HS-5 (cell line): Measurements from ENCODE around the gene AAGAB.
"Not testable (repeated sequence)": the region's sequence is repeated elsewhere in the genome, so short reads cannot be mapped to it uniquely, and the experiment has no call there.

Experiments
- DNase-seq: peaks from one replicate; pipeline ENCODE4 v3.0.0-alpha.2; 2012; ENCODE audit warnings: low read depth

AAGAB gene

DNA sequence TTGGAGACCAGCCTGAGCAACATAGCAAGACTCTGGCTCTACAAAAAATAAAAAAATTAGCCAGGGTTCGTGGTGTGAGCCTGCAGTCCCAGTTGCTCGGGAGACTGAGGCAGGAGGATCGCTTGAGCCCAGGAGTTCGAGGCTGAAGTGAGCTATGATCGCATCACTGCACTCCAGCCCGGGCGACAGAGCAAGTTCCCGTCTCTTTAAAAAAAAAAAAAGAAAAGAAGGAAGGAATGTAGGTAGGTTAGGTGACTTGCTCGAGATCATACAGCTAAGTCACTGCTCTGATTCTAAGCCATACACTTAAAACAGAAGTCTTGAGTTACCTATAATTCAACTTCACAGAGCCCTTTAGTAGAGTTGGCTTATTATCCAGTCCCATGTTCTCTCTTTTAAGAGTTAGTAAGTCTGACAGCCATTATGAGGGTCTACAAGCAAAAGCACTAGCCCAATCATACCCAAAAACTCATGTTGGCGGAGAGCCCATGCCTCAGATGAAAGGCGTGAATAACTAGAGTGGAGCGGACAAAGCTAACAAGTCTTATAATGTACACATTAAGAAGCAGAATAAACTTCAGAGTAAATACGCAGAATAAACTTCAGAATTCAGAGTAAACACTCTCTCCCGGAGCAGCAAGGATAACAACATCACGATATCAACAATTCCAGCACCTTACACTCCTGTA lies 768 bp downstream of the AAGAB start:
- DNase-seq: peak; percentile 16

DNA sequence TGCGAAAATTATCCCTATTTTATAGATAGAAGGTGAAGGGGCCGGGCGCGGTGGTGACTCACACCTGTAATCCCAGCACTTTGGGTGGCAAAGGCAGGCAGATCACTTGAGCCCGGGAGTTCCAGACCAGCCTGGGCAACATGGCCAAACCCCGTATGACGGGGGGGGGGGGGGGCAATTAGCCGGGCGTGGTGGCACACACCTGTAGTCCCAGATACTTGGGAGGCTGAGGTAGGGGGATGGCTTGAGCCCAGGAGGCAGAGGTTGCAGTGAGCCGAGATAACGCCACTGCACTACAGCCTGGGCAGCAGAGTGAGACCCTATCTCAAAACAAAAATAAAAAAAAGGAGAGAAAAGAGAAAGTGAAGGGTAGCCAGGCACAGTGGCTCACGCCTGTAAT lies 1.4 kb downstream of the AAGAB start:
- DNase-seq: no peak

DNA sequence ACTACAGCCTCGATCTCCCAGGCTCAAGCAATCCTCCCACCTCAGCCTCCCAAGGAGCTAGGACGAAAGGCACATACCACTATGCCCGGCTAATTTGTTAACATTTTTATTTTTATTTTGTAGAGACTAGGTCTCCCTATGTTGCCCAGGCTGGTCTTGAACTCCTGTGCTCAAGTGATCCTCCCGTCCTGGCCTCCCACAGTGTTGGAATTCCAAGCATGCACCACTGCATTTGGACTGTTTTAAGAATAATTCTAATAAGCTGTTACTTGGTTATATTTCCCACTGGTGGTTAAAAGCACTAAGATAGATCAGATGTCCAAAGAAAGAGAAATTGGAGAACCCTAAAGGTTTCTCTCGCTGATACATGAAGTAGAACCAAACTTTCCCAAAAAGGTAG lies 3.1 kb downstream of the AAGAB start:
- no peak for DNase-seq

DNA sequence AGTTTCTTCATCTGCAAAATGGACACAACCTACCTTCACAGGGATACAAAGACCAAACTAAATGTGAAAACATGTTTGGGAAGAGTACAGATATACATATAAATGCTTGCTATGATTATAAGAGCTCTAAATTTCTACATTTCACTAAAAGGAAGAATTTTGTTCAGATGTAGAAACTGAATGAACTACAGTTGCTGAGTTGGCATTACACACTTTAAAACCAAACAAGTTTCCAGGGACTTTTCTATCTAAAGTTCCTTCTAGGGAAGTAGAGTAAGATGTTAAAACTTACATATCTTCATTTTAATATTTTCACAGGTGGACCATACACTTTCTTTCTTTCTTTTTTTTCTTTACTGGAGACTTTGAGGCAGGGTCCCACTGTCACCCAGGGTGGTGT lies 4.6 kb downstream of the AAGAB start:
- DNase-seq: no peak

DNA sequence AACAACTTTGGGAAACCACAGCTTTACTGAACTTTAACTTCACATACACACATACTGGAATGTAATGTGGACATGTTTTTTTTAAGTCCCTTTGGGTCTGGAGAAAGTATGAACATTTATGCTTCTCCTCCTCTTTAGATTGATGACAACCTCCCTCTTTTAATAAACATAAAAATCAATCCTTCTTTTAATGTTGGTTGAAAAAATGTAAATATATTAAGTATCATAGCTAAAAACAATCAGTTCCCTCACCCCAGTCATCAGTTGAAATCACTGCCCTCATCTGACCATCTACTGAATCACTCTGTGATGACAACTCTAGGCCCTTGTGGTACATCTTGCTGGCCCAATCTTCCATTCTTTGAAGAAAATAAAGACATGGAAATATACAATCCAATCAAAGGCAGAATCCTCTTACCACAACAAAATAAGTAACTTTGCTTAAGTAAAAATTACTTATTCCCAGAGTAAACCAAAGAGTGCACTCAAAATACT lies 6.4 kb downstream of the AAGAB start:
- no peak for DNase-seq

DNA sequence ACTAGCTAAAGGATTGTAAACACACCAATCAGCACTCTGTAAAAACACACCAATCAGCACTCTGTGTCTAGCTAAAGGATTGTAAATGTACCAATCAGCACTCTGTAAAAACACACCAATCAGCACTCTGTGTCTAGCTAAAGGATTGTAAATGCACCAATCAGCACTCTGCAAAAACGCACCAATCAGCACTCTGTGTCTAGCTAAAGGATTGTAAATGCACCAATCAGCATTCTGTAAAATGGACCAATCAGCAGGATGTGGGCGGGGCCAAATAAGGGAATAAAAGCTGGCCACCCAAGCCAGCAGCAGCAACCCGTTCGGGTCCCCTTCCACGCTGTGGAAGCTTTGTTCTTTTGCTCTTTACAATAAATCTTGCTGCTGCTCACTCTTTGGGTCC lies 7.9 kb downstream of the AAGAB start:
- DNase-seq: not testable (repeated sequence)

DNA sequence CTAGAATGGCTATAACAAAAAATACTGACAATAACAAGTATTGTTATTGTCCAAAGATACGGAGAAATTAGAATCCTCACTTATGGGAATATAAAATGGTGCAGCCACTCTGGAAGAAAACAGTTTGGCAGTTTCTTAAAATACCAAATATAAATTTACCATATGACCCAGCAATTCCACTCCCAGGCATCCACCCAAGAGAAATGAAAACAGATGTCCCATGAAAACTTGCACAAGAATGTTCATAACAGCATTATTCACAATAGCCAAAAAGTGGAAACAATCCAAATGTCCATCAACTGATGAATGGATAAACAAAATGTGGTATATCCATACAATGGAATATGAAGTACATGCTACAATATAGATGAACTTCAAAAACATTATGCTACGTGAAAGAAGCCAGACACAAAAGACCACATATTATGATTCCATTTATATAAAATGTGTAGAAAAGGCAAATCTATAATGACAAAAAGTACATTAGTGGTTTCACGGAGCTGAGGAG lies 9.4 kb downstream of the AAGAB start:
- DNase-seq: no peak

DNA sequence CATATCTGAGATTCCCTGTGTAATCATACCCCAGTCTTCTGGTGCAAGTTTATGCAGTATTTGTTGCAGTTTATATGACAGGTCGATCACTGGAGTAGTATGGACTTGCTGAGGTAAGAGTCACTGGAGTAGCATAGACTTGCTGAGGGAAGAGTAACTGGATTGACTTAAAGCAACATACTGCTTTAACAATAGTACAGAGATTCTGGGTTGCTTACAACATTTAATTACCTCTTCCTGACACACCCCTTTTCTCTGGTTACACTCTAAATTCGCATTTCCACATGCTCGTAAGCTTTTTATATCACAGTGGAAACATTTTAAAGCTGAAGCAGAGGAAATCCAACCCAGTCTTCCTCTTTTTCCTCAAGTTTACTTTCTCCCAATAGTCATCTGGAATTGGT lies 11.8 kb downstream of the AAGAB start:
- no peak for DNase-seq

DNA sequence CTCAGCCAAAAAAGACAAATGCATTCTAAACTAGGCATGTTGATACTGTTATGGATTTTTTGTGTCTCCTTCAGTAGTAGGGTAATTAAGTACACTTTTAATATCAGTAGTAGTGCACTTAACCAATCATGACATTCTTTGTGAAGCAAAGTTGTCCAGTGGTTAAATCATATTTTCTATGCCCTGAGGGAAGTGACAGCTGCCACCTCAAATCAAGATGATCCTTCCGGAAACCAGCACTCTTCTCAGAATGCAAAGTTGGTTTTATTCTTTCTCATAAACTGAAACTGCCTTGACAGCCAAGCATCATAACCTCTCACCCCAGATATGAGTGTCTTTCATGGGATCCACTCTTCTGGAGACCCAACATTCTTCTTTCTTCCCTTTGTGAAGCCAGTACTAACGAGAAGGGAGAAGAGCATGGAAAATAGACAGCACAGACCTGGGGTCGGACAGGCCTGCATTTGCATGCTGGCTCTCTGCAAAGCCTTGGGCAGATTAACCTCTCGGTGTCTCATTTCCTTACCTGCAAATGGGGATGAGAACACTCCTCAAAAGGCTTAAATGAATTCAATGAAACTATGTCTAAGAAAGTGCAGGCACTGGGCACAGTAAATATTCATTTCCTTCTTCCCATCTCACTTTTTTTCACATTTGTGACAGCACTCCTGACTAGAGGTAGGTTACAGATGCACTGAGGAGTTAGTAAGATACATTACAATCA lies 13.2 kb downstream of the AAGAB start:
- DNase-seq: no peak

DNA sequence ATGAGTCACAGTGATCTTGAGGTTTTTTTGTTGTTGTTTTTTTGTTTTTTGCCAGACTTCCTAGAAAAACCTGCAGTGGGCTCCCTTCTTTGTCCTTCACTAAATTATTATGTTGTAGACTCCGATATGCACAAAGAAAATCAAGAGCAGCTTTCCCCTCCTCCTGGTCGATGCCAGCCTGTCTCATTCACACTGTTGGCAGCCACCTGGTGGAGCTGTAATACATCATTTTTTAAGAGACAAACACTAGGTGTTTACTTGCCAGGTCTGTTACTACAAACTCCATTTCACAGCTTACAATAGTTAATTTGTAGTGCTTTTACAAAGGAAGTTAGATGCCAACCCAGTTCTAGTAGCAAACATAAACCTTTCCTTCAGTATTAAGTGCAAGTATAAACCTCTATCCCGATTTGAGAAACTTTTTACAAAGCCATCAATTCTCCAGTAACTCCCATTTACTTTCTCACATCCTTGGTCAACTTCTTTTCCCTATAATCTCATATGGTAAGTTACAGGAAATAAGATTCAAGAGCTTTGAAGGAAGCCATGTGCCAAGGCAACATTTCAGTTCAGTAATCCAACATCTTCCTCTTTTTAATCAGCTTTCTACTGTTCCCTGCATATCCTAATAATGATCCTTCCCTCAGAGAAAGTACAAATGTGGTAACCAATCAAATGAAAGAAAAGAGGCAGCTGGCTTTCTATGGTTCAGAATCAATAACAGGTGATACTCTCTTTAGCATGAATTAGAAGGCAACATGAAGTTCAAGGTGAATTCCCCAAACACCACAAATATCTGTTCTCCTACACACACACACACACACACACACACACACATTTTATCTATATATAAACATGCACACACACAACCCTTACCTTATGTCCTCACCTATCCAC lies 14.0 kb downstream of the AAGAB start:
- no peak for DNase-seq

DNA sequence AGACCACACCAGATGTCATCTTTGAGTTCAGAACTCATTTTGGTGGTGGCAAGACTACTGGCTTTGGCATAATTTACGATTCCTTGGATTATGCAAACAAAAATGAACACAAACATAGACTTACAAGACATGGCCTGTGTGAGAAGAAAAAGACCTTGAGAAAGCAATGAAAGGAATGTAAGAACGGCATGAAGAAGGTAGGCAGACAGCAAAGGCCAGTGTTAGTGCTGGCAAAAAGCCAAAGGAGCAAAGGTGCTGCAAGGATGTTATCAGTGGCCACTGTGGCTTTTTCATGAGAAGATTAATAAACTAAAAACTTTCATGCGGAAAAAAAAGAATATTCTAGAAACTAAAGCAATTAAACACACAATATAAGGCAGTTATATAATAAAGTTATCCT lies 21.9 kb downstream of the AAGAB start:
- DNase-seq: no peak

DNA sequence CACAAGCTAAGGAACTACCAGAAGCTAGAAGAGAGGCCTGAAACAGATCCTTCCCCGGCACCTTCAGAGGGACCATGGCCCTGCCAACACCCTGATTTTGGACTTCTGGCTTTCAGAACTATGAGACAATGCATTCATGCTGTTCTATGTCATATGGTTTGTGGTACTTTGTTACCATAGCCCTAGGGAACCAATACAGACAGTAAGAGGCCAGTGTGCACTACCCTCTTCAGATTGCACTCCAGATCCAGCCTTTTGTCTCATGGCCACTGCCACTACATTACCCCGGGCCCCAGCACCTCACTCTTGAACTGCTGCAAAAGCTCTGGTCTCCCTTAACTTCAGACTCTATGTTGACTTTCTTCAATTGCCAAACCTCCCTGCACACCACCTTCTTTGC lies 24.0 kb downstream of the AAGAB start:
- no peak for DNase-seq

DNA sequence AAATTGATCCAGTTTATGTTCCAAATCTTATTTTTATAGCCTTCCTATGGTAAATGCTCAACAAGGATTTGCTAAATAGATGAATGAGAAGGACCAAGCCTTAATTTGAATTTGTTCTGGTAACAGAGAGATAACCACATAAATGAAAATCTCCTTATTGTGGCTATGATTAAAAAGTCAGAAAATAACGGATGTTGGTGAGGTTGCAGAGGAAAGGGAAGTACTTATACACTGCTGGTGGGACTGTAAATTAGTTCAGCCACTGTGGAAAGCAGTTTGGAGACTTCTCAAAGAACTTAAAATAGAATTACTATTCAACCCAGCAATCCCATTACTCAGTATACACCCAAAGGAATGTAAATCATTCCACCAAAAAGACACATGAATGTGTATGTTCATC lies 26.2 kb downstream of the AAGAB start:
- no peak for DNase-seq

DNA sequence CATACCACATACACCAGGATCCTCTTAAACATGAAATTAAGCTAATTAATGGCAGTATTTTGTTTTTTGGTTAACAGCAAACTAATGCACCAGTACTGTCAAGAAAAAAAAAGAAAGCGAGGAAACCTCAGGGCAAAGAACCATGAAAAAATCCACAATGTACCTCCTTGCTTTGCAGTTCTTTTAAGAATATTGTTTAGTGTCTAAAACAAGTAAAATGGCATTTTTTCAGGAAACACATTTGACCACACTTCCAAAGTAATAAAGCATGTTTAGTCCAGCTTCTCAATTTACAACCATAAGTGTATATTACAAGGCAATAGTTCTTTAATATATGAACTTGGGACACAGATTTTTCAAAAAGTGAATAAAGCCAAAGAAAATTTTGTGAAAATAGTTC lies 26.6 kb downstream of the AAGAB start:
- no peak for DNase-seq

DNA sequence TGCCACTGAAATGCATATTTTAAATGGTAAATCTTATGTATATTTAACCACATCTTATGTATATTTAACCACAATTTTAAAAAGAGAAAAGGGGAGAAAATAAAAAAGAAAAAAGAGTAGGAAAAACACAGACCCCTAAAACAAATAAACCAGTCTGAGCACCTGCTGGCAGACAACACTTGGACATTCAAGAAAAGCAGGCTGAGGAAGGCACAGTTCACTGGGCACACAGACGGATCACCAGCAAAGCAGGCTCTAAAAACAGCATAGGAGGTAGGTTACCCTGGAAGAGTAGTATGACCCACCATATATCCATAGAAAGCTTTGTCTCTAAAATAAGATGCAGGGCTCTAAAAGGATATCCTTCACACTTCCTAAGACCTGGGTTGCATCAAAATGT lies 27.0 kb downstream of the AAGAB start:
- no peak for DNase-seq

DNA sequence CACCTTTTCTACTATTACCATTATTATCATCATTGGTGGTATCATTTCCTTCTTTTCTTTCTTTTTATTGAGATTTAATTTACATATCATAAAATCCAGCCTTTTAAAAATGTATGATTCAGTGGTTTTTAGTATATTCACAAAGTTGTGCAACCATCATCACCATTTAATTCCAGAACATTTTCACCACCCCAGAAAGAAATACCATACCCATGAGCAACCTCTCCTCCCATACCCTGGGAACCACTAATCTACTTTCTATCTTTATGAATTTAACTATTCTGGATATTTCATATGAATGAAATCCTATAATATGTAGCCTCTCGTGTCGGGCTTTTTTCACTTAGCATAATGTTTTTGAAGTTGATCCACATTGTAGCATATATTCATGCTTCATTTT lies 29.1 kb downstream of the AAGAB start:
- peak; percentile 58 for DNase-seq

DNA sequence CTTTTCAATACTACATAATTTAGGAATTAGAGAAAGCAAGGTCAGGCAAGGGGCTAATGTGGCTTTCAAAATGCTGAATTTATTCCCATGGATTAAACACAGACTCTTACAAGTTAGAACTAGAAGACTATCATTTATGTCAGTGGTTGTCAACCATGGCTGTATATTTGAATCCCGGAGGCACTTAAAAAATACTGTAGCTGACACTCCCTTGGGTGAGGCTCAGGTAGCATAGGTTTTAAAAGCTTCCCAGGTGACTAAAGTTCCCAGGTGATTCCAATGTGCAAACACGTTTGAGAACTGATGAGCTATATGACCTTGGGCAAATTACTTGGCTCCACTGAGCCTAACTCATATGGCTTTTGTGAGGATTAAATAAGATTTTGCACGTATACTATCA lies 29.6 kb downstream of the AAGAB start:
- DNase-seq: no peak

DNA sequence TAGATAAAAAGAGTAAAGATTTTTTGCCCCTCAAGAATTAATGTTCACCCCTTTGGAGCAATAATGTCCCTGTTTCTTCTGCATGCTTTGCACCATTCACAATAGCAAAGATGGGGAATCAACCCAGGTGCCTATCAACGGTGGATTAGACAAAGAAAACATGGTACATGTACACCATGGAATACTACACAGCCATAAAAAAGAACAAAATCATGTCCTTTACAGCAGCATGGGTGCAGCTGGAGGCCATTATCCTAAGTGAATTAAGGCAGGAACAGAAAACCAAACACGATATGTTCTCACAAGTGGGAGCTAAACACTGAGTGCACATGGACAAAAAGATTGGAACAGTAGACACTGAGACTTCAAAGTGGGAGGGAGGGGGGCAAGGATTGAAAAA lies 35.2 kb downstream of the AAGAB start:
- no peak for DNase-seq

DNA sequence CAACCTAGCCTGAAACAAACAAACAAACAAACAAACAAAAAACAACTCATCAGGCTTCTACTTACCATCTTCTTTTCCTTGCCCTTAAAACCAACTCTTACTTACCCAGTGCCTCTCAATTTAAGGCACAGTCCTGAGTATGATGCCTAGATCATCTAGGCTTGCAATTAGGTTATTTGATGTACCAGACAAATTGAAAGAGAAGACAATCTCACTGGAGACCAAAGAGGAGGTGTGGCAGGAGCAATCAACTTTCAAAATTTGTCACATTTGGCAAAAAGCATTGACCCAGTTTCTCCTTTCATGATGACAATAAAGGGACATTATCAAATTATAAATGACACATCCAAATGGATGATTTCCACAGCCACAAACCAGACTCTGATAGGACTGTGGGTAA lies 36.0 kb downstream of the AAGAB start:
- DNase-seq: no peak

DNA sequence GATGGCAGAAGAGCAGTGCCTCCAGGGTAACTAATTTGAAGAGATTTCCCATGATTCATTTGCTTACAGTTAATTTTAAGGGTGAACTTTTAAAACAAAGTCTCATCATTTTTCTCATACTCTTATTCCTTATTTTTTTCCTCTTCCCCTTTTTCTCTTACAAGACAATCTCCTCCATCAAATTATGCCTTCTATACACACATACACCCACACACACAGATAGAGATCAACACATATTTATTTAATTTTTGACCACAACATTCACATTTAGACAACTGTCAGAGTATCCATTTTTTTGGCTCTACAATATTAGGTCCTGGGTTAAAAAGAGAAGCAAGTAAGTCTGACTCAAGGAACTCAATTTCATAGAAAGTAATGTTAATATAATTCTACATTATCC lies 37.6 kb downstream of the AAGAB start:
- DNase-seq: no peak

DNA sequence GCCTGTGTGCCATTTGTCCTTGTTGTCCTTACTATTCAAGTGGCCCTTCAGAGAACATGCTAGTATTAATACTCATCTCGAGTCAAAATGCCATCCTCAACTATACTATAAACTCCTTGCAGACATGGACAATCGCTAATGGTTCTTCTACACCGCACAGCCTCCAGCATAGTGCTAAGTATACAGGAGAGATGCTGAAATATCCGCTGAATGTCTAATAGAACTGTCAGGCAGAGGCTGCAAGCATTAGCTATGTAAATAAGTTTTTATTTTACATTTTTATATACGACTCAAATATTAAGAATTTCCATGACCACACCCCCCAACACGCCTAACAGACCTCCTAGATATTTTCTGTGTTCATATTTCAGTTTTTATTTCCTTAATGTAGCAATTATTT lies 39.4 kb downstream of the AAGAB start:
- DNase-seq: no peak

DNA sequence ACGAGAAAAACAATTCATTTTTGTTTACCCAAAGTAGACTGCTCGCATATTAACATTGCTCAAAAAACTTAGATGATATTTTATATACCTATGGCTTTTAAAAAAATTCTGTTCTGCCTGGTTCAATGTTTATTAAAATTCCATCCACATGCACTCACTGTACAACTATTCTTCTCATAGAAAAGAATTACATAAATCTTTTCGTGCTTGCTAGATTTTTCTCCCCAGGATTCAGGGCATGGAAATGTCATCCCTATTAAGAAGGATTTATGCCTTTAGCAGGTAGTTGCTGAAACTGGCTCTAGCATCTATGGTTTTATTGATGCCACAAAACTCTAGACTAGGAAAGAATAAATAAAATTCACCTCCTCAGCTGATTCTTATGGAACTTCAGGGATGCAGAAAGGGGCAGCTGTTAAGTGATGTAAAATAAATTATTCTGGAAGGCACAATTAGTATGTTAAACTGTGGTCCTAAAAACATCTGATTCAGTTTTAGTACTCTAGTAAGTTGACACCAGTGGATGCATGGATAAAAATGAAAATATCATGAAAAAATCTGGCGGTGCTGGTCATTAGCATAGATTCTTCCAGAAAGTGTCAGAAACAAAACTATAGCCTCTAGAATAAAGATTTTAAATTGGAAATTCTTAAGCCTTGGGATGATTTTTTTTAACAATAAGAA lies 41.6 kb downstream of the AAGAB start:
- DNase-seq: no peak
